Measurements from ENCODE around the gene UROD.
"Not testable (repeated sequence)": the region's sequence is repeated elsewhere in the genome, so short reads cannot be mapped to it uniquely, and the experiment has no call there.

Gene UROD

GRCh38 chr1:45011837-45012638 lies at the start of gene UROD:
TSS of gene UROD (plus strand) at chr1:45012254. CDS start at chr1:45012266, 12 bp downstream.
- peak; percentile 60 to 69 for DNase-seq (ENCODE audit: low read depth in 2 of 2, low spot score in 1 of 2)

GRCh38 chr1:44962729-44963128 lies 49.3 kb upstream of the UROD start:
- no peak for DNase-seq (ENCODE audit: low read depth in 2 of 2, low spot score in 1 of 2)

- no peak for DNase-seq (ENCODE audit: low read depth in 2 of 2, low spot score in 1 of 2)
Observed at GRCh38 chr1:44964396-44964795, 47.7 kb upstream of the UROD start.

DNA sequence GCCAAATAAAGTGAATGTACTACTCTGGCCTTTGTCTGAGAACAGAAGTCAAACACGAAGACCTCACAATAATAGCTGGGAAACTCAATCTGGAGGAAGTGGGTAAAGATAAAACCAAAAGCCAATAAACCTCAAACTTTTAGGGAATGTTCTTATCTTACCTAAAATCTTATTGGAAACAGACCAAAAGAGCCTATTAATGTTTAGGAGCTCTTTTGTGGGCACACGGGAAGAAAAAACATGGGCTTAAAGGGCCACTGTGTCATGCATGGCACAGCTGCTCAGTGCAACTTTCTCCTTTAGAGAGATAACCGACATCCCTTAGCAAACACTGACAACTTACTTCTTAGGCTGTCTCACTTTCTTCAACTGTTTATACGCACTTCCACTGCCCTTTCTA lies 41.7 kb upstream of the UROD start:
- DNase-seq (ENCODE audit: low read depth in 2 of 2, low spot score in 1 of 2): no peak

DNA sequence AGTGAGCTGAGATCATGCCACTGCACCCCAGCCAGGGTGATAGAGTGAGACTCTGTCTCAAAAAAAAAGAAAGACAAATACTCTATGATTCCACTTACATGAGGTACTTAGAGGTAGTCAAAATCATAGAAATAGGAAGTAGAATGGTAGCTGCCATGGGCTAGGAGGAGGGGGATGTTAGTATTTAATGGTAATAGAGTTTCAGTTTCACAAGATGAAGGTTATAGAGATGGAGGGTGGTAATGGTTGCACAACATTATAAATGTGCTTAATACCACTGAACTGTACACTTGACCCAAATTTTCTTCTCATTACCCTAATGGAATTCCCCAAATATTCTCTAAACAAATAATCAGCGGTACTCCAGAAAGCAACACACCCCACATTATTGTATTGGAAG lies 38.4 kb upstream of the UROD start:
- no peak for DNase-seq (ENCODE audit: low read depth in 2 of 2, low spot score in 1 of 2)

- DNase-seq (ENCODE audit: low read depth in 2 of 2, low spot score in 1 of 2): no peak
Observed at GRCh38 chr1:44976252-44976651, 35.8 kb upstream of the UROD start.

DNA sequence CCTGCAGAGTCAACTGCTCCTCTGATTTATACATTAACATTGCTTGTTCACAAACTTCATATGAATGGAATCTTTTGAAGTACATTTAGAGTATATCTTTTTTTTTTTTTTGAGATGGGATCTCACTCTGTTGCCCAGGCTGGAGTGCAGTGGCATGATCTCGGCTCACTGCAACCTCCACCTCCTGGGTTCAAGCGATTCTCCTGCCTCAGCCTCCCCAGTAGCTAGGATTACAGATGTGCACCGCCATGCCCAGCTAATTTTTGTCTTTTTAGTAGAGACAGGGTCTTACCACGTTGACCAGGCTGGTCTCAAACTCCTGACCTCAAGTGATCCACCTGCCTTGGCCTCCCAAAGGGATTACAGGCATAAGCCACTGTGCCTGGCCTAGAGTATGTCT lies 34.7 kb upstream of the UROD start:
- DNase-seq (ENCODE audit: low read depth in 2 of 2, low spot score in 1 of 2): not testable (repeated sequence)

DNA sequence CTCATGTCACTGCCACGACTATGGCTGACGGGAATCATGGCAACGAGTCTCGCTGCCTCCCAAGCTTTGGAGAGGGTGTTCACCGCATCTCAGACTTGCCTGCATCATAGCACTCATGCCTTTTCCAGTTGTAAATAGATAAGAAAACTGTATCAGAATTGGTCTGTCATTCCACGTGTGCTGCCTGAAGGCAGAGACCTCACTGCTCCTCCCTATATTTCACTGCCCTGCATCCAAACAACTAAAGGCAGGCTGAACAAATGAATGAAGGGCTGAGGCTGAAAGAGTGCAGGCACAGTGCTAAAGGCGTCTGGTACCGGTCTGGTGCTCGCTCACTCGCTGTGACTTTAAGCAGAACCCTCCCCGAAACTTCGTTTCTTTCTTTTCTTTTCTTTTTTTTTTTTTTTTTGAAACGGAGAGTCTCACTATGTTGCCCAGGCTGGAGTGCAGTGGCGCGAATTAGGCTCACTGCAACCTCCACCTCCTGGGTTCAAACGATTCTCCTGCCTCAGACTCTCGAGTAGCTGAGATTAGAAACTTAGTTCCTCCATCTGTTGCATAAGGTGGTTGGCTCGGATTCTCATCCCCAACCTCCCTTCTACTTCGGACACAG lies 26.2 kb upstream of the UROD start:
- no peak for DNase-seq (ENCODE audit: low read depth in 2 of 2, low spot score in 1 of 2)

- no peak for DNase-seq (ENCODE audit: low read depth in 2 of 2, low spot score in 1 of 2)
Observed at GRCh38 chr1:44988531-44989156, 23.4 kb upstream of the UROD start.

- DNase-seq (ENCODE audit: low read depth in 2 of 2, low spot score in 1 of 2): no peak
Observed at GRCh38 chr1:44994309-44994898, 17.6 kb upstream of the UROD start.

DNA sequence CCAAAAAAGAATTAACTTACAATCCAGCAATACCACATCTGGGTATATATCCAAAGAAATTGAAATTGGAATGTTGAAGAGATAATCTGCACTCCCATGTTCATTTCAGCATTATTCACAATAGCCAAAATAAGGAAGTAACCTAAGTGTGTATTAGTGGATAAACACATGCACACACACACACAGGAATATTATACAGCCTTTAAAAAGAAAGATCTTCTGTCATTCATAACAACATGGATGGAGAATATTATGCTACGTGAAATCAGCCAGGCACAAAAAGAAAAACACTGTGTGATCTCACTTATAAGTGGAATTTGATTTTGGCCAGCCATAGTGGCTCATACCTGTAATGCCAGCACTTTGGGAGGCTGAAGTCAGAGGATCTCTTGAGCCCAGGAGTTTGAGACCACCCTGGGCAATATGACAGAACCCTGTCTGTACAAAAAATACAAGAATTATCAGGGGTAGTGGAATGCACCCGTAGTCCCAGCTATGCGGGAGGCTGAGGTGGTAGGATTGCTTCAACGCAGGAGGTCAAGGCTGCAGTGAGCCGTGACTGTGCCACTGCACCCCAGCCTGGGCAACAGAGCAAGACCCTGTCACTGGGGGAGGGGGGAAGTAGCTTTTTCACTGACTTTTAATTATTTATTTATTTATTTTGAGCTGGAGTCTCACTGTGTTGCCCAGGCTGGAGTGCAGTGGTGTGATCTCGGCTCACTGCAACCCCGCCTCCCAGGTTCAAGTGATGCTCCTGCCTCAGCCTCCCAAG lies 16.4 kb upstream of the UROD start:
- no peak for DNase-seq (ENCODE audit: low read depth in 2 of 2, low spot score in 1 of 2)

GRCh38 chr1:44999232-44999631 lies 12.8 kb upstream of the UROD start:
- no peak for DNase-seq (ENCODE audit: low read depth in 2 of 2, low spot score in 1 of 2)

- DNase-seq (ENCODE audit: low read depth in 2 of 2, low spot score in 1 of 2): no peak
Observed at GRCh38 chr1:45001011-45001481, 11.0 kb upstream of the UROD start.

- DNase-seq (ENCODE audit: low read depth in 2 of 2, low spot score in 1 of 2): not testable (repeated sequence)
Observed at GRCh38 chr1:45001576-45001975, 10.5 kb upstream of the UROD start.

- DNase-seq (ENCODE audit: low read depth in 2 of 2, low spot score in 1 of 2): no peak
Observed at GRCh38 chr1:45002650-45003645, 9.1 kb upstream of the UROD start.

DNA sequence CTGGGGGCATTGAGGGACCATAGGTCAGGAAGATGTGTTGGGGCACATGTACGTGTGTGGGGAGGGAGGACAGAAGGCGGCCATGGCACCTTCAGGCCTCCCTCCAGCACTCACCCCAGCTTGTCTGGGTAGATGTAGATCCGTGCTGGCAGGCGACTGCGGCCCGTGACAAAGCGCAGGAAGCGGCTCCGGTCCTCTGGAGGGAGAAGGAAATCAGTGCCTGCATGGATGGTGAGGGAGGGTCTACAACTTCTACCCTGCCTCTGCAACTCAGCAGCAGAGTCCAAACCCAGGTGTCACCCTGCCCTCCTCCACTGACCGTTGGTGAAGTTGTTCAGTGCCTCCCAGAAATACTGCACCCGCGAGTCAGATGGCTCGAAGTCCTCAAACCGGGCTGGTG lies 8.3 kb upstream of the UROD start:
- no peak for DNase-seq (ENCODE audit: low read depth in 2 of 2, low spot score in 1 of 2)

DNA sequence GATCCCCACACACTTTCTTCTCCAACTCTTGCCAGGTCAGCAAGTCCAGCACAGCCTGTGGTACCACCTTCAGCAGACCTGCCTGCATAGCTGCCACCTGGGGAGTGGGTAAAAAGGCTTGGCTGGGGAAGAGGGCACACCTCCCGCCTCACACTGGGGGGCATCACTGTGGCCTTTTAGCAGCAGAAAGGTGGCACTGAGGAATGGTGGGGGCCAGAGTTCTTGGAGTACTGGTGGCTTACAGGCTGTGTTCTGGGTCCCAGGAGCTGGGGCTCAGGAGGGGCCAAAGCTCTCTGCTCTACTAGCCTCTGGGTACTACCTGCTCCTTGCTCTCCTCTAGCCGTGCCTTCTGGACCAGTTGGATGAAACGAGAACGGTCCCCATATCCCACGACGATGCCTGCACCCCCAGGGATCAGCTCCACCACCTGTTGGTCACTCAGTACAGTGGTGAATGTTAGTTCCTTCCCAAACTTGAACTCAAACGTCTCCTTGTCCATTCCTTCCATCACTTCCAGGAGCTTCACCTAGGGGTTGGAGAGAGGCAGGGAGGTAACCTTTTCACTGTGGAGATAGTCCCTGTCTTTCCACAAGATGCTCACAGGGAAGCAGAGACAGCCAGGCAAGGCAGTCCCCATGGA lies 7.7 kb upstream of the UROD start:
- no peak for DNase-seq (ENCODE audit: low read depth in 2 of 2, low spot score in 1 of 2)

DNA sequence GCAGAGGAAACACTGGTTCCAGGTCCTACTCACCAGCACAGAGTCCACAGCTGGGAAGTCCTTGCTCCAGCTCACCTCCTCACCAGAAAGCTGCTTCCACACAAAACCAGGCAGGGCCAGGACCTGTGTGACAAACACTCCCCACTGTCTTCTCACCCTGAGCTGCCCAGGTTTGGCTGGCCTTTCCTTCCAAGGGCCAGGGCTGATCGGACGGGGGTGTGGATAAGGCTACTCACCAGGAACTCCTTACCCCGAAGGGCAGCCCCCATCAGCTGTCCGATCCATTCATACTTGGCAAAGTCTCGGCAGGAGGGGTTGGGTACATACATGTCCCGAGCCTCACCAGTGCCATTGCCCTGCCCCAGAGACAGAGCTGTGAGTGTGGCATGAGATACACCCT lies 6.3 kb upstream of the UROD start:
- DNase-seq (ENCODE audit: low read depth in 2 of 2, low spot score in 1 of 2): no peak

DNA sequence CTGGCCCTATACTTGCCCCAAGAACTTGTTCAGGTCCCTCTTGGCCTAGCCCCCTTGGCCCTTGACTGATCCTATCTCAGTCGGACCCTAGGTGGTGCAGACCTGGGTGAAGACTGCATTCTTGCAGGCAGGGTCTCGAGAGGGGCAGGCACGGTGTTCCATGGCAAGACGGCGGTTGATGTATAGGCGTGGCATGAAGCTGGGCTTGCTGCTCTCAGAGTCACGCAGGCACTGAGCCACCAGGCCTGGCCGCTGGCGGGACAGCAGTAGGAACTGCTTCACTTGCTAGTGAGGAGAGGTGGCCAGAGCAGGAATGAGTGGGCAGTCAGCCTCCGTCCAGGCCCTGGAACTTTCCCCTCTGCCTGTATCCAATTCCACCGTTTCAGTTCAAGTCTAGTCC lies 4.7 kb upstream of the UROD start:
- DNase-seq (ENCODE audit: low read depth in 2 of 2, low spot score in 1 of 2): no peak
